HepG2 (cell line): Measurements from ENCODE around the gene S1PR2. TPM values are rescaled to one million over a fixed set of nuclear protein-coding genes. Genes with fewer than 3 reads are reported as not detected.

Experiments
- AHR ChIP-seq: IDR thresholded peaks from 2 replicates; pipeline ENCODE4 v1.6.1; 2018; ENCODE audit warnings: missing genetic modification reagents, missing compliant biosample characterization
- EED ChIP-seq: sonication (generic); formaldehyde crosslinking; IDR thresholded peaks from 2 replicates; pipeline ENCODE4 v1.5.0; 2020; ENCODE audit warnings: mild to moderate bottlenecking, missing genetic modification reagents
- ESRRA ChIP-seq: sonication (generic); formaldehyde crosslinking; IDR thresholded peaks from 2 replicates; pipeline ENCODE4 v1.5.1; 2020; ENCODE audit warnings: mild to moderate bottlenecking, low read depth, missing genetic modification reagents
- GABPB1 ChIP-seq: IDR thresholded peaks from 2 replicates; pipeline ENCODE4 v1.6.1; 2016; ENCODE audit warnings: mild to moderate bottlenecking, missing genetic modification reagents, moderate library complexity, missing compliant biosample characterization
- JUND ChIP-seq: sonication (generic); formaldehyde crosslinking; IDR thresholded peaks from 2 replicates; pipeline ENCODE4 v1.8.0; 2022; ENCODE audit warnings: mild to moderate bottlenecking, missing genetic modification reagents
- KDM1A ChIP-seq: IDR thresholded peaks from 2 replicates; pipeline ENCODE4 v1.6.1; 2016; ENCODE audit warnings: missing compliant biosample characterization
- KLF16 ChIP-seq, 2 experiments: sonication (generic) in 1 of 2; formaldehyde crosslinking in 1 of 2; IDR thresholded peaks; 2 replicates each; pipeline versions ENCODE4 v1.6.1 to v1.8.0; 2016 to 2023; ENCODE audit warnings: missing genetic modification reagents in 2 of 2, missing compliant biosample characterization in 1 of 2
- NFYB ChIP-seq: sonication (generic); formaldehyde crosslinking; IDR thresholded peaks from 2 replicates; pipeline ENCODE4 v1.4.0; 2020; ENCODE audit warnings: missing genetic modification reagents
- PITX1 ChIP-seq: sonication (generic); formaldehyde crosslinking; IDR thresholded peaks from 2 replicates; pipeline ENCODE4 v1.5.1; 2020; ENCODE audit warnings: mild to moderate bottlenecking, missing genetic modification reagents
- POLR2AphosphoS5 ChIP-seq: IDR thresholded peaks from 2 replicates; pipeline ENCODE4 v1.6.1; 2012; ENCODE audit warnings: low read depth, low read length
- SAP130 ChIP-seq: IDR thresholded peaks from 2 replicates; pipeline ENCODE4 v1.6.1; 2016; ENCODE audit warnings: low read depth
- SIN3A ChIP-seq: IDR thresholded peaks from 2 replicates; pipeline ENCODE4 v1.6.1; 2011; ENCODE audit warnings: low read depth, mild to moderate bottlenecking, control low read depth, low read length, borderline replicate concordance
- TBP ChIP-seq: sonication (generic); formaldehyde crosslinking; IDR thresholded peaks from 2 replicates; pipeline ENCODE4 v1.5.0; 2020; ENCODE audit warnings: missing genetic modification reagents
- ZBTB40 ChIP-seq, 2 experiments: fragments of 450-650 bp in 1 of 2; sonication (generic) in 1 of 2; formaldehyde crosslinking in 1 of 2; IDR thresholded peaks; 2 replicates each; pipeline versions ENCODE4 v1.6.1 to v1.8.0; 2016 to 2022; ENCODE audit warnings: antibody characterized with exemption in 1 of 2, mild to moderate bottlenecking in 1 of 2, missing genetic modification reagents in 1 of 2
- ZFP37 ChIP-seq: sonication (generic); formaldehyde crosslinking; IDR thresholded peaks from 2 replicates; pipeline ENCODE4 v1.4.0; 2020; ENCODE audit warnings: missing genetic modification reagents, borderline replicate concordance
- ZNF382 ChIP-seq: sonication (generic); formaldehyde crosslinking; IDR thresholded peaks from 2 replicates; pipeline ENCODE4 v1.5.0; 2020; ENCODE audit warnings: missing genetic modification reagents, mild to moderate bottlenecking, borderline replicate concordance
- ZNF546 ChIP-seq: sonication (generic); formaldehyde crosslinking; conservative IDR thresholded peaks from 2 replicates; pipeline ENCODE4 v1.8.1; 2023; ENCODE audit warnings: mild to moderate bottlenecking, missing genetic modification reagents
- ZNF619 ChIP-seq: sonication (generic); formaldehyde crosslinking; IDR thresholded peaks from 2 replicates; pipeline ENCODE4 v1.4.0; 2020; ENCODE audit warnings: mild to moderate bottlenecking, missing genetic modification reagents
- ZNF790 ChIP-seq: sonication (generic); formaldehyde crosslinking; IDR thresholded peaks from 2 replicates; pipeline ENCODE4 v1.8.0; 2022; ENCODE audit warnings: missing genetic modification reagents, mild to moderate bottlenecking, borderline replicate concordance
- ZSCAN9 ChIP-seq: IDR thresholded peaks from 2 replicates; pipeline ENCODE4 v1.6.1; 2016; ENCODE audit warnings: borderline replicate concordance
- polyA plus RNA-seq, 8 experiments: library from polyadenylated mRNA; depleted of rRNA in 3 of 8; stranded (reverse) in 7 of 8; unstranded in 1 of 8; fragments of >200 nt; fragmentation: Illumina TruSeq in 4 of 8; extraction: Trizol in 4 of 8; gene quantifications; 2 replicates each; pipeline versions ENCODE4 v1.2.1 to v1.2.3, GENCODE V29; 2011 to 2016; ENCODE audit warnings: low read depth in 4 of 8, missing spikeins in 1 of 8, mixed read lengths in 1 of 8; ENCODE audit not compliant: insufficient read depth in 1 of 8
- total RNA-seq, 5 experiments: library from RNA; depleted of rRNA; stranded (reverse); fragments of >200 nt; fragmentation: Illumina TruSeq; extraction: Trizol; gene quantifications; 2 replicates each; pipeline ENCODE4 v1.2.3, GENCODE V29; 2016; ENCODE audit warnings: low read depth in 1 of 5

S1PR2 gene
- total and polyA plus RNA-seq, 2 of the 13 experiments (the other 11 are each of a cell fraction or from before 2014, with no cell fraction given): 0.91 to 1.3 TPM

GRCh38 chr19:10206226-10206885 is 24.8 kb downstream of the S1PR2 start (continued):
- TF ChIP-seq ZFP37 (CRISPR knock-in tag): 0 out of 2 replicates have a peak, but pooled peaks have one; percentile 65
- TF ChIP-seq KLF16 (CRISPR knock-in tag; IDR thresholded peaks at IDR 0.05): 0 out of 4 replicates have a peak, but pooled peaks of 1 of the 2 experiments have one; percentile 48
- TF ChIP-seq ZSCAN9 (CRISPR knock-in tag): peak; percentile 83
- TF ChIP-seq POLR2AphosphoS5: no peak
- TF ChIP-seq ZNF382 (CRISPR knock-in tag): no peak
- no peak for TF ChIP-seq ZNF790 (CRISPR knock-in tag)
- TF ChIP-seq ZNF619 (CRISPR knock-in tag): no peak
- no peak for TF ChIP-seq PITX1 (CRISPR knock-in tag)
- no peak for TF ChIP-seq TBP (CRISPR knock-in tag)
- TF ChIP-seq KDM1A (CRISPR knock-in tag): no peak
- TF ChIP-seq GABPB1 (CRISPR knock-in tag): peak; percentile 30; the same call in 1 of the 2 replicates
- no peak for TF ChIP-seq SIN3A
- TF ChIP-seq NFYB: no peak
- TF ChIP-seq JUND: peak; percentile 86
- no peak for TF ChIP-seq EED (CRISPR knock-in tag)
- TF ChIP-seq ZBTB40 (IDR thresholded peaks at IDR 0.05): no peak
- TF ChIP-seq ZBTB40 (CRISPR knock-in tag; IDR thresholded peaks at IDR 0.05): 0 out of 2 replicates have a peak, but pooled peaks have one; percentile 27
- TF ChIP-seq SAP130 (CRISPR knock-in tag): peak; percentile 83
- TF ChIP-seq ZNF546 (CRISPR knock-in tag): no peak
- no peak for TF ChIP-seq ESRRA (CRISPR knock-in tag)
- TF ChIP-seq AHR (CRISPR knock-in tag): peak; percentile 48; the same call in 1 of the 2 replicates
